HEK293T (cell line): ENCODE measurements around the gene TTC28.

Experiments used
- FOXK2 ChIP-seq: fragments of 450-650 bp; IDR thresholded peaks from 2 replicates; pipeline ENCODE4 v1.6.1; 2016; ENCODE audit warnings: mild to moderate bottlenecking
- SUZ12 ChIP-seq: fragments of 450-650 bp; IDR thresholded peaks from 2 replicates; pipeline ENCODE4 v1.6.1; 2016; ENCODE audit warnings: mild to moderate bottlenecking

GRCh38 chr22:28656181-28656580 lies 23.5 kb downstream of the TTC28 start:
- TF ChIP-seq FOXK2 = no peak
- no peak for TF ChIP-seq SUZ12
